GM18502 (cell line): Measurements from ENCODE around the gene CTNNBL1.
"Not testable (repeated sequence)": the region's sequence is repeated elsewhere in the genome, so short reads cannot be mapped to it uniquely, and the experiment has no call there.

Experiments
- ATAC-seq: cut with Tn5 transposase; IDR thresholded peaks from one replicate; pipeline ENCODE4 v1.9.1; 2021; ENCODE audit warnings: mild to moderate bottlenecking; ENCODE audit not compliant: unreplicated experiment, poor library complexity

CTNNBL1 gene

DNA sequence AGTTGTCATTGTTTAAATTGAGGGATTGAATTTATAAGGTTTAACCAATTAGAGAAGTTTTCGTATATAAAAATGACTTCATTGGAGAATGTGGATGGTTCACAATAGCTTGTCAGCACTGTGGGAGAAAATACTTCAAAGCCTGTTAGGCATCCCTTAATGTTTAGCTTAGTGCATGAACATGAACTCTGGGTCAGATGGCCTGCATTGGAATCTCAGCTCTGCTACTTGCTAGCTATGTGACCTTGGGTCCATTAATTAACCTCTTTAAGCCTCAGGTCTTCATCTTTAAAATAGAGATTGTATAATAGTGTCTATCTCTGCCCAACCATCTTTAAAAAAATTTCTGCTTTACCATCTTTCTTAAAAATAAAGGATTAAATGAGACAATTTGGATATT lies 11.1 kb downstream of the CTNNBL1 start:
- ATAC-seq: no peak

DNA sequence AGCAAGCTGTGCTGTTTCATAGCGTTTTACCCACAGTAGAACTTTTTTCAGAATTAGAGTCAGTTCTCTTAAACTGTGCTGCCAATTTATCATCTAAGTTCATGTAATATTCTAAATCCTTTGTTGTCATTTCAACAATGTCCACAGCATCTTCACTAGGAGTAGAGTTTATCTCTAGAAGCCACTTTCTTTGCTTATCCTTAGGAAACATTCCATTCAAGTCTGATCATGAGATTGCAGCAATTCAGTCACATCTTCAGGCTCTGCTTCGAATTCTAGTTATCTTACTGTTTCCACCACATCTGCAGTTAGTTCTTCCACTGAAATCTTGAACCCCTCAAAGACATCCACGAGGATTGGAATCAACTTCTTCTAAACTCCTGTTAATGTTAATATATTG lies 12.5 kb downstream of the CTNNBL1 start:
- no peak for ATAC-seq

DNA sequence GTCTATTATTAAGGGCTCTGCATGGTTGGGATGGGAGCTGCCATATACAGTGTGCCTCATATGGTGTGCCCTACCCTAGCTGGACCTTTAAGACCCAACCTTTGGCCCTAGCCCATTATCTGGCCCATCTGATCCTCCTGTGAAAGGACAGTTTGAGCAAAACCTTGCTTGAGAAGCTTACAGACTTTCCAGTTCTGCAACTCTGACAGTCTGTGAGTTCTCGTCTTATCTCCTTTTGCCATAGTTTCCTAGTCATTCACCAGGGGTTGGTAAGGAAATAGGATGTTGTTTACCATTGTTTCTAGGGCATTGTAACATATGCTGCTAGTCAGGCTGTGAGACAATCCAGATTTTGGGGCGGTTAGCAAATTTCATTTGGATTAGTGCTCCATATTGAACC lies 17.2 kb downstream of the CTNNBL1 start:
- no peak for ATAC-seq

DNA sequence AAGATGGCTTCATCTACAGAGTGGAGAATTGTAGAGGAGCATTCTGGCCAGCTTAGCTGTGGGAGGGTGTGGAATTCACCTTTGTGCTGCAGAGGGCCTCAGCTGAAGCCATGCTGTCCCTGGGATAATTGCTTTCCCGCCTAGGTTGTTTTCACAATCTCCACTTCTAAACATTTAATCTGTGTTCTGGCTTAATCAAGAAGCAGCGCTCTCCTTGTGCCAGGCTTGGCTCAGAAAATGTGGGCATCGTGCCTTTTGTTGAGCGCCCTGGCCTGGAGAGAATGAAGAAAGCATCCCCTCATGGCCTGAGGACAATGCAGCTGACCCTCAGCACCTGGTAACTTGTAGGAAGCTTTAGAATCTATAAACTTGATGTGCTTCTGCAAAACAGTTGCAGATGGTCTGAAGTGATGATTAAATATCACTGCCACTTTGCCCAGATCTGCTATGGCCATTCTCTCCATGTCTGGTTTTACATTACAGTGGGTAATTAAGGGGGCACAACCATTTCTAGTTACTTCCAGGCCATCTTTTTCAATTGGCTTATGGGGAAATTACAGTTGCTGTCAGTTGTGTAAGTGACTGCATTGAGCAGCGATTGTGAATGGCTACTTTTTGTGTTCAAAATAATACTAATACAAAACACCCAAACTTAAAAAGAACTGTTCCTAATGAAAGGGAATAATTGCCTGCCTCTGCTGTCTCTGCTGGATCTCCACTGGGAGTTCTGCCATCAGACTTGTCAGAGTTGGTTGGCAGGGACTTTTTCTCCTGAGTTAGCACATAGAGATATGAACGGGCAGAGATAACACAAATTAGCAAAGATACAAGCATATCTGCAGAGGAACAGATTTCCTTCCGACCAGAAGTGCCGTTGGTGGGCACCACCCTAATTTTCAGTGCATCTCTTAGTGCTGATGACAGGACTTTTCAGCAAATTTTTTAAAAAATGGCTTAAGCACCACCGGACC lies 18.4 kb downstream of the CTNNBL1 start:
- no peak for ATAC-seq

DNA sequence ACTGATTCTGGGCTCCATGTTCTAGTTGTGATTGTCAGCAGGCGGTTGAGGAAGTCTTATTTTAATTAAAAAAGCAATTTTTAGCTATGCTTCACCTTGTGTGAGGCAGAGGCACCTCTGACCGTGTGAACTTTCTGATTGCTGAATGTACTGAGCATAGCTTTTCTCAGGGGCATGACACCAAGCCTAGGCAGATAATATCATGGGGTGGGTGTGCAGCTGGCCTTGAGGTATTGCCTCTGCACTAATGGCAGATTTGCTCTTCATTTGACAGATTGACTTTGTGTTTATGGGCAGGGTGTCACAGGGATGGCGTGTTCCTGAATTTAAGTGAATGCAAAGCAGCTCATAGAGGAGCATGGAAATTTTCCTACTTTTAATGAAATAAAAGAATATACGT lies 19.6 kb downstream of the CTNNBL1 start:
- ATAC-seq: no peak

DNA sequence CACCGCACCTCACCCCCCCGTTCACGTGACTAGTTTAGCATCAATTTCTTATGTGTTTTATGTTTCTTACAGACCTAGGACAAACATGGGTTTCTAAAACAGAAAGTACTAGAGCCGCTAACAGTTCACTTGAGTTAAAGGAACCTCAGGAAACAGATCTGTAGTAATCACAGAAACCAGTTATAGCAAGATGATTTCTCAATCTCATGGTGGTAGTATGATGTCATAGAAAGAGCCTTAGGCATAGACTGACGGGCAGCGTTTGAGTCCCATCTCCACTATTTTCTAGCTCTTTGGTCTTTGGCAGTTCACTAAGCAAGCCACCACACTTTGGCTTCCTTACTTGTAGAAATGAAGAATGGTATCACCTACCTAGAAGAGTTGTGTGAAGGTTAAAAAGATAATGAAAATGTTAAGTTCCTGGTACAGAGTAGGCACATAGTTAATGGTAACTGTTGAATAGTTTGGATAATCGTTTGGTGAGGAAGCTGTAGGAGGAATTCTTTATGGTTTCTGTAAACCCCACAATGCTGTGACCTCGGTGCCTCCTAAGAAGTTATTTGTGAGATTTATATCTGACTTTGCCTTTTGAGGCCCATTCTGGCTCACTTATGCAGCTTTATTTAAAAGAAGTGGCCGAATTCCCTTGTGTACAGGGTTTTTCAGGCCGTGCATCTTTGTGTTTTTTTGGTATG lies 21.3 kb downstream of the CTNNBL1 start:
- ATAC-seq: no peak

DNA sequence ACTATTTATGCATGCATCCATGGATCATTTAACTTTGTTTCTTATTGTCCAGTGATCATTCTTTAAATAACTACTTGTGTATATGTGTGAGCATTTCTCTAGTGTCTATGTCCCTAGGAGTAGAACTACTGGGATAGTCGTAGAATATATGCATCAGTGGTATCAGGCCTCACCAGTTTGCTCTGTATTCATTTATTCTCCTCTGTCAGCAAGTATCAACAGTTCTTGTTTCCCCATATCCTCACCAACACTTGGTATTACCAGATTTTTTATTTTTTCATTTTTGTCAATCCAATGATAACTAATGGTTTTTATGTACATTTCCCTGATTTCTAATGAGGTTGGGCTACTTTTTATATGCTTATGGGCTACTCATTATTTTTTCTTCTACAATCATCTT lies 27.9 kb downstream of the CTNNBL1 start:
- ATAC-seq: no peak

DNA sequence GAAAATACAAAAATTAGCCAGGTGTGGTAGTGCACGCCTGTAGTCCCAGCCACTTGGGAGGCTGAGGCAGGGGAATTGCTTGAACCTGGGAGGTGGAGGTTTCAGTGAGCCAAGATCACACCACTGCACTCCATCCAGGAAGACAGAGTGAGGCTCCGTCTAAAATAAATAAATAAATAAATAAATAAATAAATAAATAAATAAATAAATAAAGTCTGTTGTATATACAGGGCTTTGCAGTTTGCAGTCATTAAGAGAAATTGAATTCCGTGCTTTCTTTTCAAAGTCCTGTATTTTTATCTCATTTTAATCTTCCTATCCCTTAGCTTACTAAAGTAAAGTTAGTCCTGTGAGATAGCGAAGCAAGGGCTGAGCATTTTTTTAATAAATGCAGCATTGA lies 28.5 kb downstream of the CTNNBL1 start:
- ATAC-seq: not testable (repeated sequence)

DNA sequence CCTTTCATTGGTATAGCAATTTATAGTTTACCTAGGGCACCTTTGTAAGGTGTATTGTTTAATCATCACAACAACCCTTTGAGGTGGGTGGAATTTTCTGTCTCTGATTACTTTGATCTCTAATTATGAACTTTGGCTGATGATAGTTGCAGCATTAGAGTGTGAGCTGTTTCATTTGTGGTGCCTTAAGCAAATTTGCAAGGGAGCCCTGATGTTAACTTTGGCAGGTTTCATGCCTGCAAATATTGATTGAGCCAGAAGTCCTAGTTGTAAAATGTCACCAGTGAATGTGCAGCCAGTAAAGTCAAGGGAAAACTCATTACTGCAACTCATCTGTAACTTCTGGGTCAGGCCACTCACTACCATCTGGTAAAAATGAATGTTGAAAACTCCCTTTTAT lies 29.8 kb downstream of the CTNNBL1 start:
- no peak for ATAC-seq

DNA sequence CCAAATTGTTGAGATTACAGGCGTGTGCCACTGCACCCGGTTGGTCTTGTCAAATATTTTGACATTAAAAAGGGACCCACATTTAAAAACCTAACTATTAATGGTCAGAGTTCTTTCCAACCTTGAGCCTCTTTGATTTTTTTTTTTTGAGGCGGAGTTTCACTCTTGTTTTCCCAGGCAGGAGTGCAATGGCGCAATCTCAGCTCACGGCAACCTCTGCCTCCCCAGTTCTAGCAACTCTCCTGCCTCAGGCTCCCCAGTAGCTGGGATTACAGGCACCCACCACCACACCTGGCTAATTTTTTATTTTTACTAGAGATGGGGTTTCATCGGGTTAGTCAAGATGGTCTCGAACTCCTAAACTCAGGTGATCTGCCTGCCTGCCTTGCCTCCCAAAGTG lies 31.3 kb downstream of the CTNNBL1 start:
- no peak for ATAC-seq

DNA sequence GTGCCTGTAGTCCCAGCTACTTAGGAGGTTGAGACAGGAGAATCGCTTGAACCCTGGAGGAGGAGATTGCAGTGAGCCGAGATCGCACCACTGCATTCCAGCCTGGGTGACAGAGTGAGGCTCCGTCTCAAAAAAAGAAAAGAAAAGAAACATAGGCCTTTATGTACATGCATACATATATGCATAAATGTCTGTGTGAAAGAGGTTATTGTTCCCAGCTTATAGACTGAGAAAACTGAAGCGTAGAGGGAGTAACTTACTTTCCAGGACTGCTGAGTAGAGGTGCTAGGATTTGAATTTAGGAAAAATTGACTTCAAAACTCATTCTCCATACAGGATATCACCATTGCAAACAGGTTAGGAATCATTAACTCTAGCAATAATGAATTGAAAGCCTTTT lies 32.0 kb downstream of the CTNNBL1 start:
- ATAC-seq: no peak

DNA sequence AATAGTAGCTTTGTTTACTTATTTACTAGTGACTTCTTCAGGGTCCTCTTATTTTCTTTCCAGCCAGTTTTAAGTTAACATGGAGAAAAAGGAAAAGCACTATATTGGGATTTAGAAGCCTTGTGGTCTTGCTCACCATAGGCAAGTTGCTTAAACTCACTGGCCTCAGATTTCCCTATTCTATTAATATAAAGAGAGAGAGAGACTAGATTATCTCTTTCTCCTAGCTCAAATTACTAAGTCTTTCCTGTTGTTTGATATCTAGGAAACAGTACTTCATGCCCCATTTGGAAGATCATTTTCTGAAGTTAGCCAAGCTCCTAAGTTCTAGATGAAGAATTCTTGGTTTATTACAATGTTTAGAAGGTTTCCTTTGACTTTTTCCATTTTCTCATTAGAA lies 32.5 kb downstream of the CTNNBL1 start:
- no peak for ATAC-seq

DNA sequence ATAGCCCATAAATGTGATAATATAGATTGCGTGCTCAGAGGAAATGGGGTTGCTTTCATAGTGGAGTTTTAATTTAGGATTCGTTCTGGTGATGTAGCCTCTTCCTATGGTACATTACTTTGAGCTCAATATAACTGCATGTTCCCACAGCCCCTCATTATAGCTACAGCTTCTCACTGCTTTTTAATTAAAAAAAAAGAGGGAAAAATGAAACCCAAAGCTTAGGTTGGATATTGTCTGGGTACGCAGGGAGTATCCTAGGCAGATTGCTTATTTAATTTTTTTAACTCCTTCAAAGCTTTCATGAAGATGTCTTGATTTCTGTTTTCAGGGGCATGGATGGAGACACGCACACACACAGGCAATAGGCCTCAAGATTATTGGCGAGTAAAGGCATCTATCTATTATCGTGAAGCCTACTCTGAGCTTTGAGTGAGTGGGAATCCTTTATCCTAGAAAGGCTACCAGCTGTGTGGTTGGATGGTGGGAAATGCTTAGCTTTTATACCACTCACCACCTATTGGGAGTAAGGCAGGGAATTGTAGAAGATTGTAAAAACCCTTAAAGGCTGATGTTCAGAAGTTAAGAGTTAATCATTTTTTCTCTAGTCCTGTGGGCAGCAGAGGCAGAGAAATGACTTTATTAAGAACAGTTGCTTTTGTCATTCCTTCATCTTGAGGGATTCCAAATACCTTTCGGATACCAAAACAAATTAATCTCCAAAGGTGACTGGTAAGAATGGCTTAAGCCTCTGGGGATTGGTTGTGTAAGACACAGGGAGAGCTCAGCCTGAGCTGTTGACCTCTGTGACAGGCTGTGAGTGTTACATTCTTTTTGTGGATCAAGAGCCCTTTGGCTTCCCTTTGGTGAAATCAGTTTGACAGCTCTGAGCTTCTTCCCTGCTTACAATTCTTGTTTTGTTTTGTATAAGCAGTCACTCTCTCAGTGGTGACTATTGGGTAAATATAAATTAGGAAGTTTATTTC lies 33.4 kb downstream of the CTNNBL1 start:
- ATAC-seq: no peak

DNA sequence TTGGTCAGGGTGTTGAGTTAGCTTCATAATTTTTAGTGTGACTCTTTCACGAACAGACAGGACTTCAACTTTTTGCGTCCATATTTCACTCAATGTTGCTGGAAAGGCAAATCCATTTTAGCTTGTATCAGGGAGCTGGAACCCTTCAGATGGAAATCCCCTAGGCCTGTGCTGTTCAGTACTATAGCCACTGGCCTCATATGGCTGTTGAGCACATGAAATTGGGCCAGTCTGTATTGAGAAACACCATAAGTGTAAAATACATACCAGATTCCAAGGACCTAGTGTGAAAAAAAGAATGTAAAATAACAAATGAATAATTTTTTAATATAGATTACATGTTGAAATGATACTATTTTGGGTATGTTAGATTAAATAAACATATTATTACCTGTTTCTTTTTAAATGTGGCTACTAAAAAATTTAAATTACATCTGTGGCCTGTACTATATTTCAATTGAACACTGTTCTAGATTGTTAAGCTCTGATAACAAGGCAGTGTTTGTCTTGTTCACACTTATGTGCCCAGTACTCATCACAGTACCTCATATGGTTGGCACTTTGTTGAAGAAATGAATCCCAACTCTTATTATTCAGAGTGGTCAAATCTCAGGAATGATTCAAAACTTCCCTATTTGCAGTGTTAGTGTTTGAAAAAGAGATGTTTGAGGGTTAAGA lies 34.3 kb downstream of the CTNNBL1 start:
- no peak for ATAC-seq

DNA sequence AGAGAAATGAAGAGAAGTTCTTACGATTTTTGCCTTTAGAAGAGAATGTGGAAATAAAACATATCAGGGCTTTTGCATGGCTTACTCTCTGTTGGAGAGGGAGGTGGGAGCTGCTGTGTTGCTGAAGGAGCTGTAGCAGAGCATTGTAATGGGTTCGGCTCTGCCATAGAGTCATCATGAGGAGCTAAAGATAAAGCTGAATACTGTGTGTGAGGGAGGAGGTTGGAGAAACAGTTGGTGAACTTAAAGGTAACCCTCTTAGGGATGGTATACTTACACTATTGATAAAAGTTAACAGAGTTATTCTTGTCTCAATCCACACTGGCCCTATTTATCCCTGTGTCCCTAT lies 34.8 kb downstream of the CTNNBL1 start:
- ATAC-seq: no peak

DNA sequence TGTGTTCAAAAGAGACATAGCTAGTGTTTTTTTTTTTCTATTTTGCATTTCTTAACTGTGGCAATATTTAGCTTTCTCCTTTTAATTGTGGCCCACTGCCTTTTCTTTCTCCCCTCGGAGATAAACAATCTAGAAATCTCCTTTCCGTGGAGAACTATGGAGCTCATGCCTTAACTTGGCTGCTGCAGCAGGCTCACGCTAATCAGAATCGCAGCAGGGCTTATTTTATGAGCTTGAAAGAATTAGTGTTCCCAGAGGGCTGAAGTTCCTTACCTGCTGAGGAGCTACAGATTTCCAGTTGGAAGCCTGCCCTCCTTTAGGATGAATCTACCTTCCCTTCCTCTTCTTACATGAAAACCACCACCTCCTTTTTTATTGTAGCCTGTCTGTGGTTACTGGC lies 35.6 kb downstream of the CTNNBL1 start:
- no peak for ATAC-seq

DNA sequence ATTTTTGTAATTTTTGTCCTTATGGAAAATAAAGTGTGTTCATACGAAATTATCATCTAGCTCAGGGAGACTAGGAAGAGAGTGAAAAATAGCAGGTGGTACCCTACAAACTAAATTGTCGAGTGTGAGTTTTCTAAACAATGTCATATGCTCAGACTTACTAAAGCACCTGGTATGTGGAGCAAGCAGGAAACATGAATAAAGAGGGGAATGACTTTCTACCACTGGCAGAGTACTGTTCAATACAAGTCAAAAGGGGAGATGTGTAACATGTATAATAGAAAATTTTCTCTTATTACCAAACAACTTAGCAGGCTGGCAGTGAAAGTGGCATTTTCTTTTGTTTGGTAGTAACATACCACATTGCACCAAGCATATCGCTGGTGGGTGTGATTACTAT lies 36.1 kb downstream of the CTNNBL1 start:
- ATAC-seq: no peak

DNA sequence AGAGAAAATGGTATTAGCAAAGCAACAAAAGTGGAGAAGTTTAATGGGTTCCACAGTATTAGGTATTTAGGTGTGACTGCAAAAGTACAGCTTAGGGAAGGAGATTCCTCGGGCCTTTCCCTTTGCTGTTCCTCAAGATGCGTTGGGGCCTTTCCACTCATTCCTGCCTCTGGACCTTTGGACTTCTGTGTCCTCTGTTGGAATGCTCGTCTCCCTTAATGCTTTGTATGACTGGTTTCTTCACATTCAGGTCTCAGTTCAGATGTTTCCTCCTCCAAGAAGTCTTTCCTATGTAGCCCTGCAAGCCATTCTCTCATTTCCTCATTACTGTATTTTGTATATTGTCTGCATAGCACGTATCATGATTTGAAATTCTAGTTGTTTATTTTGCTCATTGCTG lies 39.6 kb downstream of the CTNNBL1 start:
- no peak for ATAC-seq

DNA sequence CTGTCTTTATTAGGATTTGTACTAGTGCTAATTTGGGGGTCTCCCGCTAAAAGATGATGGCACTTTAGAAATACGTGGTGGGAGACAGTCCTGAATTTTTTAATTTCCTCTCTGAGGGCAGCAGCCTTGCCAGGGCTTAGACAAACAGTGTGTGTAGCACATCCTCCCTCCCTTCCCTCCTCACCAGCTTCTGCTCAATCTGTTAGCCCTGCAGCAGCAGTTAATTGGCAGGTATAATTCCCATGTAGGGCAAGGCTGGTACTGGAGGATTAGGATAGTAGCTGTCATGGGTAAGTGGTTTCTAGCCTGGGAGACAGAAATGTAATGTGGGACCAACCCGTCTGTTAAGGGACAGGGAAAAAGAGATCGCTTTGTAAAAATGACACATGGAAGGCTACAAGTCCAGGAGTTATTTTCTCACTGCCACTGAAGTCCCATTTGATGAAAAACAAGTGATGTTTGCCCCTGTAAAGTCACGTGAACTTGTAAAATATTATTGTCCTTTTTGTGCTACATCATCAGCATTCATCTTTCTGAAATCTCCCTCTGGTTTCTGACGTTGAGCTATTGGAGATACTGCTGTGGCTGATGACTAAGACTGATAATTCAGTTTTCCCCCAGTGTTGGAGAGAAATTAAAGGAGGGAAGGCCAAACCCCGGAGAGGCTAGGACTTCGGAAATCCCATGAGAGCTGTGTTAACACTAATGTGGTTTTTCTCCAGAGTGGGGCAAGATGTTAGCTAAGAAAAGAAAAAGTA lies 40.6 kb downstream of the CTNNBL1 start:
- ATAC-seq: no peak
